Upper lobe of left lung (tissue), 6 donors: ENCODE measurements around the gene ACOD1. TPM values are rescaled to one million over a fixed set of nuclear protein-coding genes. Genes with fewer than 3 reads are reported as not detected.
A peak's percentile ranks its signal among the peaks of the same experiment; 100 is the strongest.

Experiments
- ATAC-seq, 2 donors: fragments of 200-7000 bp; cut with Tn5 transposase; one replicate each; pipeline ENCODE4 v1.9.1; 2022; ENCODE audit warnings: mild to moderate bottlenecking in 2 of 2, moderate library complexity in 2 of 2; ENCODE audit not compliant: low FRiP score in 2 of 2
- DNase-seq, 2 donors: peaks; one replicate each; pipeline ENCODE4 v3.0.0-alpha.2; 2019 to 2020
- H3K27ac ChIP-seq, 4 donors: fragments of 200-600 bp; sonication (generic); one replicate each; pipeline ENCODE4 v1.5.1; 2016 to 2019
- H3K27me3 ChIP-seq, 4 donors: fragments of 200-600 bp; sonication (generic); one replicate each; pipeline ENCODE4 v1.5.1; 2017 to 2019
- H3K36me3 ChIP-seq, 4 donors: fragments of 200-600 bp; sonication (generic); one replicate each; pipeline ENCODE4 v1.5.1; 2016 to 2019
- H3K4me1 ChIP-seq, 4 donors: fragments of 200-600 bp; sonication (generic); one replicate each; pipeline ENCODE4 v1.5.1; 2018 to 2019
- H3K4me3 ChIP-seq, 4 donors: fragments of 200-600 bp; sonication (generic); one replicate each; pipeline ENCODE4 v1.5.1; 2017 to 2019; ENCODE audit warnings: mild to moderate bottlenecking in 2 of 4, moderate library complexity in 1 of 4
- H3K9me3 ChIP-seq, 4 donors: fragments of 200-600 bp; sonication (generic); one replicate each; pipeline ENCODE4 v1.5.1; 2018 to 2019
- EP300 ChIP-seq, 4 donors: sonication (generic); formaldehyde crosslinking; IDR thresholded peaks; one replicate each; pipeline ENCODE4 v1.5.1; 2017; ENCODE audit warnings: antibody characterized with exemption in 4 of 4, control low read depth in 2 of 4
- POLR2A ChIP-seq, 4 donors: fragments of 450-650 bp; IDR thresholded peaks; one replicate each; pipeline ENCODE4 v1.5.1; 2016 to 2017; ENCODE audit warnings: antibody characterized with exemption in 4 of 4, mild to moderate bottlenecking in 2 of 4
- POLR2AphosphoS5 ChIP-seq, 2 donors: sonication (generic); formaldehyde crosslinking; IDR thresholded peaks; one replicate each; pipeline ENCODE4 v1.5.1; 2017; ENCODE audit warnings: antibody characterized with exemption in 2 of 2
- WGBS, 2 donors: methylation state at CpG; one replicate each; pipeline ENCODE4 v1.1.5; 2017 to 2018; 5-methylcytosine and 5-hydroxymethylcytosine counted together
- total RNA-seq, 6 donors: library from RNA; depleted of rRNA in 4 of 6; stranded (reverse); fragments of >200 nt in 4 of 6; gene quantifications; one replicate each; pipeline versions ENCODE4 v1.1.0 to v1.2.1, GENCODE V29; 2016 to 2021
- TF ChIP-seq, protein P1 (sequence below), 6 experiments: fragments of 450-650 bp in 4 of 6; fragments of 200-600 bp in 2 of 6; sonication (generic) in 2 of 6; IDR thresholded peaks; one replicate each; pipeline ENCODE4 v1.5.1; 2016 to 2019; ENCODE audit warnings: antibody characterized with exemption in 6 of 6
- donor health status: DM: no; HTN: no; CAD: no; lungs with moderate emphysema.
- donor health status: DM: no; HTN: yes; CAD: no; lungs with severe emphysema.

The ACOD1 gene
- total RNA-seq, 6 donors from 2014 or later: not detected

DNA sequence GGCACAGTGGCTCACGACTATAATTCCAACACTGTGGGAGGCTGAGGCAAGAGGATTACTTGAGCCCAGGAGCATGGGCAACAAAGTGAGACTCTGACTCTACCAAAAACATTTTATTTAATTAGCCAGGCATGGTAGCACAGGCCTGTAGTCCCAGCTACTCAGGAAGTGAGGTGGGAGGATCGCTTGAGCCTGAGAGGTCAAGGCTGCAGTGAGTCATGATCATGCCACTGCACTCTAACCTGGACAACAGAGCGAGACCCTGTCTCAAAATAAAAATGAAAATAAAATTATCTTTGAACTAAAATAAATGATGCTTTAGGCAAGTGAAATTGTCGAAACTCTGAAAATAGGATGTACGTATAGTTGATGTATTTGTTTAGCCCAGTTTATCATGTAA, 35.4 kb downstream of the ACOD1 start:
- Histone ChIP-seq H3K4me3 (no peak overlapping the region), H3K9me3 (no peaks in the 10 kb centered on the region), H3K36me3 (no peaks in the 10 kb centered on the region), H3K27me3 (no peaks in the 10 kb centered on the region), H3K27ac (no peak overlapping the region), H3K4me1 (peaks cover 5 to 10% (median 7%) of the 10 kb centered on the region in 4 donors)
- TF ChIP-seq POLR2A (IDR thresholded peaks at IDR 0.05): no peak
- TF ChIP-seq EP300 (IDR thresholded peaks at IDR 0.05): no peak
- TF ChIP-seq, protein P1, sequence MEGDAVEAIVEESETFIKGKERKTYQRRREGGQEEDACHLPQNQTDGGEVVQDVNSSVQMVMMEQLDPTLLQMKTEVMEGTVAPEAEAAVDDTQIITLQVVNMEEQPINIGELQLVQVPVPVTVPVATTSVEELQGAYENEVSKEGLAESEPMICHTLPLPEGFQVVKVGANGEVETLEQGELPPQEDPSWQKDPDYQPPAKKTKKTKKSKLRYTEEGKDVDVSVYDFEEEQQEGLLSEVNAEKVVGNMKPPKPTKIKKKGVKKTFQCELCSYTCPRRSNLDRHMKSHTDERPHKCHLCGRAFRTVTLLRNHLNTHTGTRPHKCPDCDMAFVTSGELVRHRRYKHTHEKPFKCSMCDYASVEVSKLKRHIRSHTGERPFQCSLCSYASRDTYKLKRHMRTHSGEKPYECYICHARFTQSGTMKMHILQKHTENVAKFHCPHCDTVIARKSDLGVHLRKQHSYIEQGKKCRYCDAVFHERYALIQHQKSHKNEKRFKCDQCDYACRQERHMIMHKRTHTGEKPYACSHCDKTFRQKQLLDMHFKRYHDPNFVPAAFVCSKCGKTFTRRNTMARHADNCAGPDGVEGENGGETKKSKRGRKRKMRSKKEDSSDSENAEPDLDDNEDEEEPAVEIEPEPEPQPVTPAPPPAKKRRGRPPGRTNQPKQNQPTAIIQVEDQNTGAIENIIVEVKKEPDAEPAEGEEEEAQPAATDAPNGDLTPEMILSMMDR (IDR thresholded peaks at IDR 0.05): no peak
- TF ChIP-seq POLR2AphosphoS5 (IDR thresholded peaks at IDR 0.05): no peak
- WGBS, 2 donors: 81 to 84% methylated on average over 5 of the region's 5 CpGs
- ATAC-seq (no peak), DNase-seq (no peak)

GRCh38 chr13:76991432-76991795, 43.1 kb downstream of the ACOD1 start:
- ATAC-seq: peak; percentile 22 to 34
- peak in 1 of 2 donors; percentile 60 for DNase-seq
- peak overlapping the region; percentile 90 to 97 (median 92) for H3K27ac ChIP-seq
- H3K4me1 ChIP-seq: peaks cover 14 to 24% (median 17%) of the 10 kb centered on the region in 4 donors
- TF ChIP-seq, protein P1 (IDR thresholded peaks at IDR 0.05): no peak
- TF ChIP-seq POLR2A (IDR thresholded peaks at IDR 0.05) (no peak), POLR2AphosphoS5 (IDR thresholded peaks at IDR 0.05) (no peak), EP300 (IDR thresholded peaks at IDR 0.05) (no peak)
- WGBS, 2 donors: 27 to 38% methylated on average over 15 of the region's 15 CpGs
- peak overlapping the region; percentile 22 to 70 (median 66) for H3K4me3 ChIP-seq
- H3K27me3 ChIP-seq: no peaks in the 10 kb centered on the region
- H3K9me3 ChIP-seq: no peaks in the 10 kb centered on the region
- peaks cover 0 to 12% (median 4%) of the 10 kb centered on the region in 4 donors for H3K36me3 ChIP-seq

- DNase-seq: peak; percentile 96 to 99
- 0 to 1% methylated on average over 11 to 47 of the region's 73 CpGs for WGBS, 2 donors
- peak; percentile 98 to 99 for ATAC-seq
- TF ChIP-seq, protein P1 (IDR thresholded peaks at IDR 0.05): peak in 5 of 6 experiments; percentile 11 to 75 (median 47)
- TF ChIP-seq POLR2A (IDR thresholded peaks at IDR 0.05): peak in 3 of 4 donors; percentile 88 to 99 (median 98)
- TF ChIP-seq POLR2AphosphoS5 (IDR thresholded peaks at IDR 0.05): peak; percentile 88 to 97
- TF ChIP-seq EP300 (IDR thresholded peaks at IDR 0.05): peak in 1 of 4 donors; percentile 57
- peaks cover 14 to 24% (median 17%) of the 10 kb centered on the region in 4 donors for H3K4me1 ChIP-seq
- peak within 1 kb of the TSS; percentile 60 to 70 (median 66) for H3K4me3 ChIP-seq
- H3K27me3 ChIP-seq: no peaks in the 10 kb centered on the region
- H3K9me3 ChIP-seq: no peaks in the 10 kb centered on the region
- peaks cover 0 to 12% (median 6%) of the 10 kb centered on the region in 4 donors for H3K36me3 ChIP-seq
- peak within 1 kb of the TSS; percentile 90 to 97 (median 92) for H3K27ac ChIP-seq
Measured at GRCh38 chr13:76991796-76992547, 43.7 kb downstream of the ACOD1 start, which contains the start of gene CLN5. TSS of gene CLN5 (plus strand) at chr13:76992081. CDS start at chr13:76992099, 18 bp downstream.

DNA sequence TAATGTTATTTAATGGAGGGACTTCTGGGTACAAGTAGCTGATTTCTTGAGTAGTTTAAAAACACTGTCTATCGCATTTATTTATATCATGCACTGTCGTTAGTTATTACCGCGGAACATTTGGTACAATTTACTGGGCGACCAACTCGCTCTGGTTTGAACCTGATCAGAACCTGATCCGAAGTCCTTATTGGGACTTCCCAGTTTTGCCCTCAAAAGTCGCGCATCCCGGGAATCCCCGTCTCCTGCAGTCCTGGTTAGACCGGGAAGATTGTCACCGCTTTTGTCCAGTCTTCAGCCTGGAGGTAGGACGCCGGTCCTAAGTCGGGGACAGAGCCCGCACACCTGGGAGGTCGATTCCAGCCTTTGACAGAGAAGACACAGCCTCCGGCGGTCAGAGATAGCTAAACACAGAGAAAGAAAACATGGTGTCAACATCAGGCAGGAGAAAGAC, 44.3 kb downstream of the ACOD1 start:
- TF ChIP-seq POLR2AphosphoS5 (IDR thresholded peaks at IDR 0.05) (no peak), EP300 (IDR thresholded peaks at IDR 0.05) (no peak), POLR2A (IDR thresholded peaks at IDR 0.05) (no peak)
- TF ChIP-seq, protein P1 (IDR thresholded peaks at IDR 0.05): no peak
- peak in 1 of 2 donors; percentile 21 for ATAC-seq
- WGBS, 2 donors: 0 to 2% methylated on average over 20 of the region's 20 CpGs
- DNase-seq: peak in 1 of 2 donors; percentile 58
- Histone ChIP-seq H3K27ac (peak overlapping the region; percentile 90 to 97 (median 92)), H3K4me3 (peak overlapping the region; percentile 60 to 70 (median 66)), H3K36me3 (peaks cover 0 to 16% (median 6%) of the 10 kb centered on the region in 4 donors), H3K9me3 (no peaks in the 10 kb centered on the region), H3K4me1 (peaks cover 14 to 24% (median 17%) of the 10 kb centered on the region in 4 donors), H3K27me3 (no peaks in the 10 kb centered on the region)
